Activated T-cell treated with anti-CD3 and anti-CD28 coated beads for 48 hours (primary cell): ENCODE measurements around the gene OR1S2.
"Not testable (repeated sequence)": the region's sequence is repeated elsewhere in the genome, so short reads cannot be mapped to it uniquely, and the experiment has no call there.

Experiments used
- DNase-seq: peaks from one replicate; pipeline ENCODE4 v3.0.0-alpha.2; 2020; ENCODE audit warnings: low read depth

Gene OR1S2, protein sequence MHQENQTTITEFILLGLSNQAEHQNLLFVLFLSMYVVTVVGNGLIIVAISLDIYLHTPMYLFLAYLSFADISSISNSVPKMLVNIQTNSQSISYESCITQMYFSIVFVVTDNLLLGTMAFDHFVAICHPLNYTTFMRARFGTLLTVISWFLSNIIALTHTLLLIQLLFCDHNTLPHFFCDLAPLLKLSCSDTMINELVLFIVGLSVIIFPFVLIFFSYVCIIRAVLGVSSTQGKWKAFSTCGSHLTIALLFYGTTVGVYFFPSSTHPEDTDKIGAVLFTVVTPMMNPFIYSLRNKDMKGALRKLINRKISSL

DNA sequence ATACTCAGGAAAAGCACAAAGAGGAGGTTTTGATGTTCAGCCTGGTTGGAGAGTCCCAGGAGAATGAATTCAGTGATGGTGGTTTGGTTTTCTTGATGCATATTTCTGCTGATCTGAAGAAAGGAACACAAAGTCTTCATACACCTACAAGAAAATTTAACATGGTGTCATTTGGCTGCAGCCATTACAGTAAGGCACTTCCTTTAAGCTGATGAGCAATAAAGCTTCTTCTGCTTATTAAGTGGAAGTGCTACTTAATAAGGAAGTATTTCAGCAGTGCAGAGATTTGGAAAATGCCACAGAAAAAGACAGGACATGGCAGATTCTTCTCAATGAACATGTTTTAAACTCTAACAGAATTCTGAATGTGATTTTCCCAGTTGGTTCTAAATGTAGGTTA, at the start of gene OR1S2:
Gene OR1S2, minus strand, starts transcription at position 101 of the 400 bp plus-strand sequence. Its CDS starts 0 bp downstream, at position 101.
- no peak for DNase-seq

DNA sequence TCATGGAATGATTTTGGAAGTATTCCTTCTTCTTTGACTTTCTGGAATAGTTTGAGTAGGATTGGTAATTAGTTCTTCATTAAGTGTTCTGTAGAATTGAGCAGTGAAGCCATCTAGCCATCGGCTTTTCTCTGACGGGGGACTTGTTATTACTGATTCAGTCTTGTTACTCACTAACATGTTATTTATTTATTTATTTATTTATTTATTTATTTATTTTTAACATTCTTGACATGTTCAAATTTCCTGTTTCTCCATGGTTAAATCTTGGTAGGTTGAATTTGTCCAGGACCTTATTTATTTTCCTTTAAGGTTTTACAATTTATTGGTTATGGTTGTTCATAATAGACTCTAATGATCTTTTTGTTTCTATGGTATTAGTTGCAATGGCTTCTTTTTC, 40.0 kb upstream of the OR1S2 start:
- no peak for DNase-seq

DNA sequence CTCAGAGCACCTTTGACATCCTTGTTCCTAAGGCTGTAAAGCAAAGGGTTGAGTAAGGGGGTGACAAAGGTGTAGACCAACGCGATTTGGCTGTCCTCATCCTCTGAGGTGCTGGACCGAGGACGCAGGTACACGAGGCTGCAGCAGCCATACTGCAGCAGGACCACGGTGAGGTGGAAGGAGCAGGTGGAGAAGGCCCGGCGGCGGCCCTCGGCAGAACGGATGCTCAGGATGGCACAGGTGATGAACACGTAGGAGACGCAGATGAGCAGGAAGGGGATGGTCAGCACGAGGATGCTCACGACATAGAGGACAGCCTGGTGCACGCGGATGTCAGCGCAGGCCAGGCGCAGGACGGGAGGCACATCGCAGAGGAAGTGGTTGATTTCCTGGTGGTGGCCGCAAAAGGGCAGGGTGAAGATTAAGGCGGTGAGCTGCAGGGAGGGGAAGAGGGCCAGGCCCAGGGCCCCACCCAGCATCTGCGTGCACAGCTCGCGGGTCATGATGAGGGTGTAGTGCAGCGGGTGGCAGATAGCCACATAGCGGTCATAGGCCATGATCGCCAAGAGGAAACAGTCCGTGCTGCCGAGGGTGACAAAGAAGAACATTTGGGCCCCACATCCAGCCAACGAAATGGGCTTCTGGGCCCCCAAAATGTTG, 24.1 kb upstream of the OR1S2 start:
- no peak for DNase-seq

DNA sequence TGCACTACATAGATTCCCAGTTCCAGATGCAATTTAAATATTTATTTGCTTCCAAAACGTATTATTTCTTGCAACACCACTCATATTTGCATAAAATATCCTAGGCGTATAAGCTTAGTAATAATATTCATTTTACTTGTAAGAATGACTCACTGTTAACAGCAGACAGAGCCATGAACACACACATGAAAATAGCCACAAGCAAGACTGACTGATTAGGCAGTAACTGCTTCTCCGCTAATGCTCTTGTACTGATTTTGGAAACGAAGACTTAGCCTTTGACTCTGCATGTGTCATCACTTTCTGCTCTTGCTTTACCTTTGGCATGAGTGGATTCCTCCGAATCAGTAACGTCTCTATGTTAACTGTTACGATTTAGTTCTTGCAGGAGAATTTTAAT, 18.8 kb upstream of the OR1S2 start:
- DNase-seq = no peak

DNA sequence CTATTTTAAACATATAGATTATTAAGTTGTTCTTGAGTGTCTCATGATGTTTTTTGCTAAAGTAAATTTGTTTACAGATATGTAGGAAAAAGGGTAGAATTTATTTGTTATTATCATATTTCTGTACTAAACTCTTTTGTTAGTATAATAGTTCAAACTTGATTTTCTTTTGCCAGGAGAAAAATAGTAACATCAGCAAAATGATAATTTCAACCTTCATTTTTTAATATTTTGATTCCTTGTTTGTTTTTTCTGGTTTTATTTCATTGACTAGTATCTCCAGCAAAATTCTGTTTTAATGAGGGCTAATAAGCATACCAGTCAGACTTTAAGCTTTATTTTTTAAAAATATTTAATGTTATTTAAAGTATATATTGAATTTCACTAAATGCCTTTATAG, 12.5 kb upstream of the OR1S2 start:
- no peak for DNase-seq

DNA sequence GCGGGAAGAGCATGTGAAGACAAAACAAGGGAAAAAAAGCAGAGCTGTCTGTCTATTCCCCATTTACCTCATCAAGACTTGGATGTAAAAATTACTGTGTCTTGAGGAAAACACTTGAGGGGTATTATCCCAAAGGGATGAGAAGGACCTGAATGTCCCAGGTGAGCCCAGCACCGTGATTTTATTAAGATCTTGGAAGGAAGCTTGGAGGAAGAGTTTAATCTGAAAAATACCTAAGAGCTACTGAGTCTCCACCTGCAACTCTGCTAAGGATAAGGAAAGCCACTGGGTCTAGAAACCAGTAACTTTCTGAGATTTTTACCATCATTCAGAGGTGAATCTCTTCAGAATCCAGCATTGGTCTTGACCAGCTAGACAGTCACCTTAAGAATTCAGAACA, 8.5 kb upstream of the OR1S2 start, which contains the start of gene OR1S1:
Gene OR1S1, plus strand, starts transcription at position 301 of the 400 bp plus-strand sequence.
- not testable (repeated sequence) for DNase-seq

DNA sequence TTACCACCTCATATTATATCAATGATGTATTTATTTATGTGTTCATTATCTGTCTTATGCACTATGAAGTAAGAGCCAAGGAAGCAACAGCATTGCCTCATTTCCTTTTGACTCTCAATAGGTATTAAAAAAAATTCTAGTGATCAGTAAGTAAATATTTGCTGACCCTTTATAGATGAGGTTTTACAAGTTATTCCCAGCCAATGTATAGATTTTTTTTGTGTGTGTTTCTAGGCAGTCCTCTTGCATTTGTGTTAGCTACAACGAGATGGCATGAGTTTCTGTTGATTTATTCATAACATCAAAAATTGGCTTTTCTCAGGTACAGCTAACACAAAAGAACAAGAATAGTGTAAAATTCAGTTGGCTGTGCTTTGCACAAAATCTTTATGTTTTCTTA, 4.7 kb downstream of the OR1S2 start:
- no peak for DNase-seq

DNA sequence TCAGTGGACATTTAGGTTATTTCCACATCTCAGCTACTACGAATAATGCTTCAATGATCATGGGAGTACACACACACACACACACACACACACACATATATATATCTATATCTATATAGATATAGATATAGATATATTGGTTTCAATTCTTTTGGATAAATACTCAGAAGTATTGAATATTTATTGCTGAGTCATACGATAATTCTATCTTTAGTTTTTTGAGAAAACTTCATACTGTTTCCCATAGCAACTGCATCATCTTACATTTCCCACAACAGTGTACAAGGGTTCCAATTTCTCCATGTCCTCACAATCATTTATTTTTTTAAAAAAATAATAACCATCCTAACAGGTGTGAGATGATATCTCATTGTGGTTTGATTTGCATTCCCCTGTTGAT, 8.0 kb downstream of the OR1S2 start:
- DNase-seq = no peak

DNA sequence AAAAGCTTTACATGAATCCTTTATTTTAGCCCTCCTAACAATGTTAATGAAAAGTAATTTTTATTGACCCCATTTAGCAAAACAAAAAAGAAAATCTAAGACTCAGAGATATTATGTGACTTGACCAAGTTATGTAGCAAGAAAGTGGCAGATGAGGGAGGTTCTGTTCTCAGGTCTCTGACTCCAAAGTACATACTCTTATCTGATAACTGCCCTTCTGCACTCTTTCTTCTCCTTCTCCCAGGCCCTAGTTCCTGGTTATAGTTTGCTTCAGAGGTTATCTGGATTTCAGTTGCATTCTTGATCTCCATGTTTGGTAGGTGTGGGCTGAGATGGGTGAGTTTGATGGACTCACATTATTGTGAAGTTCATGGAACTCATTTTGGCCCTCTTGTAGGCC, 10.6 kb downstream of the OR1S2 start:
- DNase-seq = no peak

DNA sequence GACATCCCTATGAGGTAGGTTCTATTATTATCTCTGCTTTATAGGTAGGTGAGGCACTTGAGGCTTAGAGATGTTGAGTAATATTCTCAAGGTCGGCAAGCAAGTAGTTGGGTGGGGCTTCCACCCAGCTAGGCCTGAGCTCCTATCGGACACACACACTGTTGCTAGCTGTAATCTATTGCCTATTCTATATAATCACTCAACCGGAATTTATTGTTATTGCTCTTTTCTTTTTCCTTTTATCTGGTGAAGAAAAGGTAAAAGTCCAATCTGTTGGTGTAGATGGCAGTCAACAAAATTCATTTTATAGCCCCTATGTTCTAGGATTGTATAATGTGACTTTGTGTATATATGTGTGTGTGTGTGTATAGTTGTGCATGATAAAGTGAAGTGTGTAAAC, 11.7 kb downstream of the OR1S2 start:
- no peak for DNase-seq

DNA sequence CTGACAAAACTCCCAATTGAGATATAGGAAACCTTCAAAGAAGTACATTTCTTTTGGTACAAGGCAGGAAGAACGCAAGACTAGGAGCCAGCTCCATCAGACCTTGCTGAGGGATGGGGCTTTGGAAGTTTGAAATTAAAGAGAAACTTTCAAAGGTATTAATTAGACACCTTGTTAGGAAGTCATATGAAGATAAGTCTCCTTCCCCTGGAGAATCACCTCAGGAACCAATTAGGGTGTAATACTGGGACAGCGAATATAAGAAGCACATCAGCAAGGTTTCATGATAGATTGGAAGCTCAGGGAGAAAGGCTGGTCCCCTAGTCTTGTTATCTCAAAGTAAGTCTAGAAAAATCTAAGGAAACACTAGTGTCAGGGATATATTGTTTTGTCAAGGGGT, 15.2 kb downstream of the OR1S2 start, which contains the start of gene OR9Q2:
Gene OR9Q2, plus strand, starts transcription at position 301 of the 400 bp plus-strand sequence. CDS start 1,421 bp downstream, outside the sequence.
- no peak for DNase-seq

DNA sequence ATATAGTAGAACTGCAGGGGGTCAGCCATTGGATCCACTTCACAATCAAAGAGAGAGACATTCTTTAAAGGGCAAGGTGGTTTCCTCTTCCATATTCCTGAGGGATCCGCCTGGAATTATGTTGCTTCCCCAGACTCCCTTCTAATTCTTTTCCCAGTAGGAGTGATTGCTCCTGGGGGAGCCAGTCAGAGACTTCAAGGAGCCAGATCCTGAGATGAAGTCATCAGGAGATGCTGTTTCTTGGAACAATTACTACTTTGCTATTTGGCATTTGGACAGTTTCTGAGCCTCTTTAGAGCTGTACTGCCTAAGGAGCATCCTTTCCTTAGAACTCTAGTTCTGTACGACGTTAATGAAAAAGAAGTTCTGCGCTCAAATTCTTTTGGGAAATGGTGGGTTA, 17.0 kb downstream of the OR1S2 start:
- no peak for DNase-seq

DNA sequence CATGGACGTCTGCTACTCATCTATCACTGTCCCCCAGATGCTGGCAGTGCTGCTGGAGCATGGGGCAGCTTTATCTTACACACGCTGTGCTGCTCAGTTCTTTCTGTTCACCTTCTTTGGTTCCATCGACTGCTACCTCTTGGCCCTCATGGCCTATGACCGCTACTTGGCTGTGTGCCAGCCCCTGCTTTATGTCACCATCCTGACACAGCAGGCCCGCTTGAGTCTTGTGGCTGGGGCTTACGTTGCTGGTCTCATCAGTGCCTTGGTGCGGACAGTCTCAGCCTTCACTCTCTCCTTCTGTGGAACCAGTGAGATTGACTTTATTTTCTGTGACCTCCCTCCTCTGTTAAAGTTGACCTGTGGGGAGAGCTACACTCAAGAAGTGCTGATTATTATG, 24.3 kb downstream of the OR1S2 start:
- no peak for DNase-seq

DNA sequence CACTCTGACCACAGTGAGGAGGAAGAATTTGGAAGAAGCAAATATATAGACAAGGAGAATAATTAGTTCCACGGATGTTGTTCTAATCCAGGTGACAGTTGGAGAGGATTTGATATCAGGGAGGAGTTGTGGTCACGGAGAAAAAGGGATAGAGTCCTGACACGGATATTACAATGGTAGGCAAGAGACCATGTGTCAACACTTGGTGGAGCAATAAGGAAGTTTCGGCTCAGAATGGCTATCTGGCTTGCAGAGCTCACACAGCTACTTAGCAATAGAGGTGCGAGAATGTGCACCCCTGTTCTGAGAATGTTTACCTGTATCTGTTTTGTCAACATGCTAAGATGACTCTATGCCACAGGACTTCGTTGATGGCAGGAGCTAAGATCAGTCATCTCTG, 25.5 kb downstream of the OR1S2 start:
- DNase-seq = no peak

DNA sequence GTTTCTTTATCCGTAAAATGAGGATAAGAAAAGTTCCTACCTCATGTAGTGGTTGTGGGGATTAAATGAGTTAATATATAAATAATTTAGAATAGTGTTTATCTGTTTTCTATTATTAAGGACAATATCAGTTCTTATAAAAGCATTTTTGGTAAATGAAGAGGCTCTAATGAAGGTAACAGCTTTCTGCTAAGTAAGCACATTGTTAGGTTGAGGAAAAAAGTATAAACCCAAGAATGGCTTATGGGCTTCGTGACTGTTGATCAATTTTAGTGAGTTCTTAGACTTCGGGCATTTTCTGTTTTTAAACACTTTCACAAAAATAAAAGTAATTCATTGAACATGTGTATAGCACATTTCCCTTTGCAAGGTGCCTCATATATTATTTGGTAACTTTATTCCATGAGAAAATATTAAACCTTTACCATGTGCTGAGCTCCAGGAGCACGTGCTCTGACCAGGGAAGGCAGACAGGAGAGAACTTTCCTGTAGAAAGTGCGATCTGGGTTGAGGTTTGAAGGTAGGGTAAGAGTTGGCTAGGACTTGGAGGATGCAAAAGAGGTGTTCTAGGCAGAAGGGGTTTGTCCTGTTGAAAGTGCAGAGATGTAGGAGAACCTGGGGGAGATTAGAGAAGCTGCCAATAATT, 26.4 kb downstream of the OR1S2 start:
- DNase-seq = no peak

DNA sequence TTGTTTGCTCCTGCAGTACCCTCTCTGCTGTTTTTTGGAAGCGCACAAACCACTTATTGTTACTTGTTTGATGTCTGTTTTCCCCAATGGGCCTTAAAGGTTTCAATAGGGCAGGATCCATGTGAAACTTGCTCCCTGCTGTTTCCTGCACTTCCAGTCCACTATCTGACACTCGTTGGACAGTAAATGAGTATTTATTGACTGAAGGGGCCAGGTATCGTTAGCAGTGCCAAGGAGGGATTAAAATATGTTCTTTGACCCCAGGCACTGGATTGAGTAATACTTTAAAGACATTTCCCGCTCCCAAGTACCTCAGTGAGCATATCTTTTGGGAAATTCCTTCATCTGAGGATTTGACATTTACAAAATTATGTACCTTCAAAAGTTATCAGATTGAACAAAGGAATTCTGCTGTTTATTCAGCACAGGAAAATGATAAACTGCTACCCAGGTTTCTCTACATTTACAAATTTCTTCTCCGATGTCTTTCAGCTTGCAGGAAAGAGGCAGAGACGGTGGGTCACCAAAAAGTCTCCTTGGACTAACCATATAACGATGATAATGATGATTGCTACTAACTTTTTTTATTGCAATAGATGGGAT, 38.3 kb downstream of the OR1S2 start:
- DNase-seq = no peak

DNA sequence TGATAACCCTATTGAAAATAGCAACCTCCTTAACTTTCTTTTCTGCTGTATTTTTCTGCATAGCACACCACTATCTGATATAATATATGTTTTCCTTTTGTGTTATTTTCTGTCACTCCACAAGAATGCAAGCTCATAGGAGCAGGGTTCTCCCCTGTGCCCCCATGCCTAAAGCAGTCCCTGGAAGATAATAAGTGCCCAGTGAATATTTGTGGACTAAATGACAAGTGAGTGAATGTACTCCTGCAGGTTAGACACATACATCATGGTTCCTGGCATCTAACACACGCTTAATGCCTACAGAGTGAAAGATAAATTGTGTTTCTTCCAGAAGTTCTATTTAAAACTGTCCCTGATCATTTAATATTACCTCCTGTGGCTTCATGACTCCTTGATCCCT, 39.0 kb downstream of the OR1S2 start:
- DNase-seq = no peak

DNA sequence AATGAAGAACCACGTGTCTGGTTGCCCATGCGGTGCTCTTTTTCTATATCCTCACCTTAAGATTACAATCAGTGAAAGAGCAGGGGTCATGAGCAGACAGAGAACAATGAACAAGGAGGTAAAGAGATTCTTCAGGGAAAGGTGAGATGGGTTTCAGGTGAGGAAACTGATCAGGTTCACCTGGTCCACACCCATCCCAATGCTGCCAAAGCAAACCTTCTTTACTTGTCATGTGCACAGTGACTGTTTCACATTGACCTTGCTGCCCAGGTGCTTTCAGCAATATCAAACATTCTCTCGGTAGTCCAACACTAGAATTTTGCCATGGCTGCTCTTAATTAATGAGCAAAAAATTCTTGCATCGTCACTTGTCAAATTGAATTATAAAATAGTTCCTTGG, 39.6 kb downstream of the OR1S2 start:
- DNase-seq = no peak
